ENCODE data around the gene PSMB5. TPM values are rescaled to one million over a fixed set of nuclear protein-coding genes. Genes with fewer than 3 reads are reported as not detected.

Gene PSMB5
- total and polyA plus RNA-seq, 9 of the 15 experiments (the other 6 are each of a cell fraction or from before 2014, with no cell fraction given), result 198 to 1,870 (median 269) TPM

- TF ChIP-seq, protein P1, sequence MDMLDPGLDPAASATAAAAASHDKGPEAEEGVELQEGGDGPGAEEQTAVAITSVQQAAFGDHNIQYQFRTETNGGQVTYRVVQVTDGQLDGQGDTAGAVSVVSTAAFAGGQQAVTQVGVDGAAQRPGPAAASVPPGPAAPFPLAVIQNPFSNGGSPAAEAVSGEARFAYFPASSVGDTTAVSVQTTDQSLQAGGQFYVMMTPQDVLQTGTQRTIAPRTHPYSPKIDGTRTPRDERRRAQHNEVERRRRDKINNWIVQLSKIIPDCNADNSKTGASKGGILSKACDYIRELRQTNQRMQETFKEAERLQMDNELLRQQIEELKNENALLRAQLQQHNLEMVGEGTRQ (CRISPR knock-in tag; IDR thresholded peaks at IDR 0.05), result peak; percentile 83
- TF ChIP-seq ZNF407 (IDR thresholded peaks at IDR 0.05; ENCODE audit: low read depth) (no peak), HIVEP1 (CRISPR knock-in tag; IDR thresholded peaks at IDR 0.05) (no peak), SOX6 (IDR thresholded peaks at IDR 0.05) (peak; percentile 65), HDAC1 (IDR thresholded peaks at IDR 0.05) (peak in 1 of 2 experiments; percentile 89; a peak in 2 of 4 replicates), TEAD1 (CRISPR knock-in tag; IDR thresholded peaks at IDR 0.05) (no peak), ZNF253 (CRISPR knock-in tag; conservative IDR thresholded peaks at IDR 0.05) (no peak), ZNF507 (tag; conservative IDR thresholded peaks at IDR 0.05) (no peak), MLX (CRISPR knock-in tag; conservative IDR thresholded peaks at IDR 0.05) (no peak), NR2C1 (IDR thresholded peaks at IDR 0.05) (peak; percentile 75), NR2C1 (tag; IDR thresholded peaks at IDR 0.05) (peak; percentile 82; the same call in 1 of the 2 replicates), DDX20 (tag; IDR thresholded peaks at IDR 0.05; ENCODE audit: low read depth) (no peak), MIER1 (IDR thresholded peaks at IDR 0.05; ENCODE audit: low read depth) (no peak), NCOA6 (IDR thresholded peaks at IDR 0.05) (no peak), MEF2D (tag; conservative IDR thresholded peaks at IDR 0.05; ENCODE audit: low read depth) (peak; percentile 46)
- TF ChIP-seq, protein P2, sequence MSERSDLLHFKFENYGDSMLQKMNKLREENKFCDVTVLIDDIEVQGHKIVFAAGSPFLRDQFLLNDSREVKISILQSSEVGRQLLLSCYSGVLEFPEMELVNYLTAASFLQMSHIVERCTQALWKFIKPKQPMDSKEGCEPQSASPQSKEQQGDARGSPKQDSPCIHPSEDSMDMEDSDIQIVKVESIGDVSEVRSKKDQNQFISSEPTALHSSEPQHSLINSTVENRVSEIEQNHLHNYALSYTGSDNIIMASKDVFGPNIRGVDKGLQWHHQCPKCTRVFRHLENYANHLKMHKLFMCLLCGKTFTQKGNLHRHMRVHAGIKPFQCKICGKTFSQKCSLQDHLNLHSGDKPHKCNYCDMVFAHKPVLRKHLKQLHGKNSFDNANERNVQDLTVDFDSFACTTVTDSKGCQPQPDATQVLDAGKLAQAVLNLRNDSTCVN (CRISPR knock-in tag; IDR thresholded peaks at IDR 0.05), result no peak
These were observed 44.0 kb upstream of the PSMB5 start (continued) for GRCh38 chr14:23078692-23079116.
